ENCODE results near the gene METAP1. TPM values are rescaled to one million over a fixed set of nuclear protein-coding genes. Genes with fewer than 3 reads are reported as not detected.
A peak's percentile ranks its signal among the peaks of the same experiment; 100 is the strongest.
"Not testable (repeated sequence)": the region's sequence is repeated elsewhere in the genome, so short reads cannot be mapped to it uniquely, and the experiment has no call there.

Gene METAP1
- total RNA-seq, 2 experiments from 2014 or later, result 42.6 to 52.8 TPM

- Histone ChIP-seq H3K27ac (ENCODE audit: low read depth, low read length, poor library complexity, severe bottlenecking) (no peak overlapping the region), H4K20me1 (ENCODE audit: insufficient read depth, low read length) (no peaks in the 10 kb centered on the region), H2AFZ (ENCODE audit: low read length) (no peak overlapping the region), H3K9me3 (ENCODE audit: low read length) (no peaks in the 10 kb centered on the region), H3K4me2 (ENCODE audit: low read length) (peak overlapping the region; percentile 17; the same call in 1 of the 2 replicates), H3K79me2 (ENCODE audit: insufficient read depth, low read depth, low read length) (peaks cover 22% of the 10 kb centered on the region), H3K4me1 (ENCODE audit: insufficient read depth, low read length, poor library complexity, severe bottlenecking) (peaks cover 23% of the 10 kb centered on the region), H3K36me3 (ENCODE audit: insufficient read depth, low read length) (no peaks in the 10 kb centered on the region), H3K4me3 (ENCODE audit: low read depth, low read length, poor library complexity, severe bottlenecking) (no peak overlapping the region), H3K9me2 (ENCODE audit: insufficient read depth, low read length) (no peaks in the 10 kb centered on the region)
- BruUV-seq (replicated peaks), result no TSS peak
- CTCF ChIA-PET (ENCODE audit: unreplicated experiment), result no interaction called here
- no peak for DNase-seq (ENCODE audit: low spot score)
- POLR2A ChIA-PET, result interaction anchor here (0.7 to 0.8 kb wide), 2 partner anchors 12 to 934 kb away, joined by 3 to 4 read pairs; no protein-coding TSS in a partner anchor
- TF ChIP-seq CTCF (conservative IDR thresholded peaks at IDR 0.05; ENCODE audit: low read length) (no peak), EZH2phosphoT487 (IDR thresholded peaks at IDR 0.05; ENCODE audit: borderline replicate concordance, low read depth, low read length) (no peak)
- intact Hi-C loops (cut with micrococcal nuclease; ENCODE audit: unreplicated experiment), result no loop called here
Observed at GRCh38 chr4:99091216-99091575, 95.7 kb downstream of the METAP1 start.

GRCh38 chr4:99091841-99092240 is 96.3 kb downstream of the METAP1 start:
- H4K20me1 ChIP-seq (ENCODE audit: insufficient read depth, low read length); DNase-seq (ENCODE audit: low spot score); intact Hi-C loops (cut with micrococcal nuclease; ENCODE audit: unreplicated experiment); H3K27ac ChIP-seq (ENCODE audit: low read depth, low read length, poor library complexity, severe bottlenecking); H3K4me3 ChIP-seq (ENCODE audit: low read depth, low read length, poor library complexity, severe bottlenecking); CTCF ChIA-PET (ENCODE audit: unreplicated experiment); H3K36me3 ChIP-seq (ENCODE audit: insufficient read depth, low read length); H3K4me2 ChIP-seq (ENCODE audit: low read length); BruUV-seq (replicated peaks); H3K9me3 ChIP-seq (ENCODE audit: low read length); H2AFZ ChIP-seq (ENCODE audit: low read length); H3K9me2 ChIP-seq (ENCODE audit: insufficient read depth, low read length): not testable (repeated sequence)
- H3K79me2 ChIP-seq (ENCODE audit: insufficient read depth, low read depth, low read length), result peaks cover 15% of the 10 kb centered on the region
- POLR2A ChIA-PET, result interaction anchor here (1.2 kb wide), 1 partner anchor 20 kb away, joined by 3 read pairs; no protein-coding TSS in a partner anchor
- H3K4me1 ChIP-seq (ENCODE audit: insufficient read depth, low read length, poor library complexity, severe bottlenecking), result peaks cover 21% of the 10 kb centered on the region

GRCh38 chr4:99099311-99099710 is 103.8 kb downstream of the METAP1 start:
- Histone ChIP-seq H3K9me2 (ENCODE audit: insufficient read depth, low read length) (no peaks in the 10 kb centered on the region), H3K9me3 (ENCODE audit: low read length) (no peaks in the 10 kb centered on the region), H2AFZ (ENCODE audit: low read length) (no peak overlapping the region), H3K79me2 (ENCODE audit: insufficient read depth, low read depth, low read length) (no peaks in the 10 kb centered on the region), H4K20me1 (ENCODE audit: insufficient read depth, low read length) (no peaks in the 10 kb centered on the region), H3K4me3 (ENCODE audit: low read depth, low read length, poor library complexity, severe bottlenecking) (no peak overlapping the region), H3K27ac (ENCODE audit: low read depth, low read length, poor library complexity, severe bottlenecking) (no peak overlapping the region), H3K36me3 (ENCODE audit: insufficient read depth, low read length) (no peaks in the 10 kb centered on the region), H3K4me1 (ENCODE audit: insufficient read depth, low read length, poor library complexity, severe bottlenecking) (no peaks in the 10 kb centered on the region), H3K4me2 (ENCODE audit: low read length) (no peak overlapping the region)
- intact Hi-C loops (cut with micrococcal nuclease; ENCODE audit: unreplicated experiment), result no loop called here
- POLR2A ChIA-PET, result no interaction called here
- CTCF ChIA-PET (ENCODE audit: unreplicated experiment), result no interaction called here
- TF ChIP-seq CTCF (conservative IDR thresholded peaks at IDR 0.05; ENCODE audit: low read length), result no peak
- no peak for TF ChIP-seq EZH2phosphoT487 (IDR thresholded peaks at IDR 0.05; ENCODE audit: borderline replicate concordance, low read depth, low read length)
- BruUV-seq (replicated peaks), result no TSS peak
- no peak for DNase-seq (ENCODE audit: low spot score)

- CTCF ChIA-PET (ENCODE audit: unreplicated experiment); BruUV-seq (replicated peaks); H3K79me2 ChIP-seq (ENCODE audit: insufficient read depth, low read depth, low read length); H3K9me3 ChIP-seq (ENCODE audit: low read length); H3K4me2 ChIP-seq (ENCODE audit: low read length); H2AFZ ChIP-seq (ENCODE audit: low read length); H4K20me1 ChIP-seq (ENCODE audit: insufficient read depth, low read length); H3K4me1 ChIP-seq (ENCODE audit: insufficient read depth, low read length, poor library complexity, severe bottlenecking); DNase-seq (ENCODE audit: low spot score); H3K9me2 ChIP-seq (ENCODE audit: insufficient read depth, low read length); H3K4me3 ChIP-seq (ENCODE audit: low read depth, low read length, poor library complexity, severe bottlenecking); H3K27ac ChIP-seq (ENCODE audit: low read depth, low read length, poor library complexity, severe bottlenecking); intact Hi-C loops (cut with micrococcal nuclease; ENCODE audit: unreplicated experiment); H3K36me3 ChIP-seq (ENCODE audit: insufficient read depth, low read length): not testable (repeated sequence)
- POLR2A ChIA-PET, result interaction anchor here (1.5 kb wide), 1 partner anchor 12 kb away, joined by 3 read pairs; the partner anchor contains the start of gene ADH5
Observed at GRCh38 chr4:99099814-99100213, 104.3 kb downstream of the METAP1 start.

All from OCI-LY7 (cell line).